ENCODE results near the gene MFRP. TPM values are rescaled to one million over a fixed set of nuclear protein-coding genes. Genes with fewer than 3 reads are reported as not detected.

The MFRP gene
- total RNA-seq, 4 donors from 2014 or later = not detected

GRCh38 chr11:119373921-119374631 lies 27.6 kb upstream of the MFRP start:
- TF ChIP-seq POLR2A (IDR thresholded peaks at IDR 0.05) = no peak
- TF ChIP-seq CTCF (IDR thresholded peaks at IDR 0.05) = no peak
- H3K4me3 ChIP-seq (ENCODE audit: low read depth, poor library complexity, severe bottlenecking) = no peak overlapping the region
- DNase-seq (ENCODE audit: low spot score in 2 of 2) = peak; percentile 60 to 89
- WGBS, 2 donors = 53 to 58% methylated on average over 5 of the region's 5 CpGs
- intact Hi-C loops (cut with DNase I; ENCODE audit: low total_unique reads) = no loop called here

- 84 to 86% methylated on average over 22 to 23 of the region's 23 CpGs for whole genome bisulfite sequencing, 2 donors
- TF ChIP-seq POLR2A (IDR thresholded peaks at IDR 0.05) (no peak), CTCF (IDR thresholded peaks at IDR 0.05) (no peak)
- H3K4me3 ChIP-seq (ENCODE audit: low read depth, poor library complexity, severe bottlenecking) = no peak overlapping the region
- intact Hi-C loops (cut with DNase I; ENCODE audit: low total_unique reads) = no loop called here
- DNase-seq (ENCODE audit: low spot score in 2 of 2) = peak in 1 of 2 donors; percentile 82
These were observed 26.8 kb upstream of the MFRP start for GRCh38 chr11:119373059-119373920.

DNA sequence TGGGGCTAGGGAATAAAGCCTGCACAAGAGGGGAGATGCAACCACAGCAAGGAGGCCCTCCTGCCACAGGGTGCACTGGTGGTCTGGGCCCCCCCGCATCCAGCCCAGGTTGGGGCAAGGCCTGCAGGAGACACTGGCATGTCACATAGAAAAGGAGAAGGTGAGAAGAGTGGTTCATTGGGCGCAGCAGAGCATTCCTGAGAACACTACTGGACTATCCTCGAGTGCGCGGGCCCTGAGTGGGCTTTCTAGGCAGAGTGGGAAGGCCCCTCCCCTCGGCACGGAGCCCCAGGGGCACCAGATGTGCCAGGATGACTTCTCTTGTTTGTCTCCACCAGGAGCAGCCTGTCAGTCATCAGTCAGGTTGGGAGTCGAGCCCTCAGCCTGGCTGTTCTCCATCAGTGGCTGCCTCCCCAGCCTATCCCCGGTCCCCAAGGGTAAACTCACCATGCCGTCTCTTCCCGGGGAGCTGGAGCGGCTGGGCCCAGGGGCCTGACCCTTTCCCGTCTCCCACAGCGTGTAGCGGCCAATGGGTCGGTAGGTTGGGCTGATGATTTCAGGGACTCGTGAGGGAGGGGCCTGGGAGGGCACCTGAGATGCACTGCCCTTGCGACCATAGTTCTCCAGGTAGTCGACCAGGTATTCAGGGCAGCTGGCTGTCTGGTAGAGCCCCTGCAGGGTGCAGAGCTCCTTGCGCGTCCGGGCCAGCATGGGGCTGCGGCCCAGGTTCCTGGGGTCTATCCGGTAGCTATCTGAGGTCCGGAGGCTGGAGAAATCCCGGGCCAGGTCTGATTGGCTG lies 26.0 kb upstream of the MFRP start:
- WGBS, 2 donors = 85 to 91% methylated on average over 23 to 26 of the region's 26 CpGs
- TF ChIP-seq POLR2A (IDR thresholded peaks at IDR 0.05) (no peak), CTCF (IDR thresholded peaks at IDR 0.05) (no peak)
- intact Hi-C loops (cut with DNase I; ENCODE audit: low total_unique reads) = no loop called here
- H3K4me3 ChIP-seq (ENCODE audit: low read depth, poor library complexity, severe bottlenecking) = no peak overlapping the region
- peak in 1 of 2 donors; percentile 74 for DNase-seq (ENCODE audit: low spot score in 2 of 2)

DNA sequence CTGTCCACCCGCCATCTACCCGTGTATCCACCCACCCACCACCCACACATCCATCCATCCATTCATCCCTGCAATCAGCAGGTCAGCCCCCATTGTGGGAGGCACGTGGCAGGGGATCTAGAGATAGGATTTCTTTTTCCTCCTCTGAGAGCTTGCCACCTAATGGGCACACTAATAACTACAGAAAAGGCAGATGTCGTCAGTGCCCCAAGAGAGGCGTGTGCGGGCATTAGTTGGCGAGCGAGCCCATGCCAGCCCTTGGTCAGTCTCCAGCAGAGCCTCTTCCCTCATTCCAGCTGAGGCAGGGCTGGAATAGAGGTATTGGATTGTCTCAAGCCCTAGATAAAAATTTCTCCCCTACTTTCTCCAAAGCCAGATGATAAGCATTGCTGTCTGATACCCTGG lies 25.3 kb upstream of the MFRP start:
- DNase-seq (ENCODE audit: low spot score in 2 of 2) = no peak
- TF ChIP-seq CTCF (IDR thresholded peaks at IDR 0.05) (no peak), POLR2A (IDR thresholded peaks at IDR 0.05) (no peak)
- no peak overlapping the region for H3K4me3 ChIP-seq (ENCODE audit: low read depth, poor library complexity, severe bottlenecking)
- 30 to 52% methylated on average over 8 of the region's 8 CpGs for WGBS, 2 donors
- intact Hi-C loops (cut with DNase I; ENCODE audit: low total_unique reads) = no loop called here

GRCh38 chr11:119371067-119371601 lies 24.6 kb upstream of the MFRP start:
- 70 to 79% methylated on average over 8 of the region's 8 CpGs for WGBS, 2 donors
- DNase-seq (ENCODE audit: low spot score in 2 of 2) = no peak
- H3K4me3 ChIP-seq (ENCODE audit: low read depth, poor library complexity, severe bottlenecking) = no peak overlapping the region
- TF ChIP-seq POLR2A (IDR thresholded peaks at IDR 0.05) (no peak), CTCF (IDR thresholded peaks at IDR 0.05) (no peak)
- intact Hi-C loops (cut with DNase I; ENCODE audit: low total_unique reads) = no loop called here
